Placental epithelial cell (primary cell): Measurements from ENCODE around the gene GTF2H4. TPM values are rescaled to one million over a fixed set of nuclear protein-coding genes. Genes with fewer than 3 reads are reported as not detected.

Source experiments
- small RNA-seq: library from RNA; depleted of rRNA; stranded (forward); fragments of <200 nt; gene quantifications from one replicate; pipeline ENCODE3, GENCODE V24; 2012
- total RNA-seq: library from RNA; depleted of rRNA; stranded (reverse); fragments of >200 nt; gene quantifications from 2 replicates; pipeline ENCODE4 v1.2.3, GENCODE V29; 2012

GTF2H4 gene
- 18.8 and 27.2 TPM in 2 replicates for total RNA-seq

DNA sequence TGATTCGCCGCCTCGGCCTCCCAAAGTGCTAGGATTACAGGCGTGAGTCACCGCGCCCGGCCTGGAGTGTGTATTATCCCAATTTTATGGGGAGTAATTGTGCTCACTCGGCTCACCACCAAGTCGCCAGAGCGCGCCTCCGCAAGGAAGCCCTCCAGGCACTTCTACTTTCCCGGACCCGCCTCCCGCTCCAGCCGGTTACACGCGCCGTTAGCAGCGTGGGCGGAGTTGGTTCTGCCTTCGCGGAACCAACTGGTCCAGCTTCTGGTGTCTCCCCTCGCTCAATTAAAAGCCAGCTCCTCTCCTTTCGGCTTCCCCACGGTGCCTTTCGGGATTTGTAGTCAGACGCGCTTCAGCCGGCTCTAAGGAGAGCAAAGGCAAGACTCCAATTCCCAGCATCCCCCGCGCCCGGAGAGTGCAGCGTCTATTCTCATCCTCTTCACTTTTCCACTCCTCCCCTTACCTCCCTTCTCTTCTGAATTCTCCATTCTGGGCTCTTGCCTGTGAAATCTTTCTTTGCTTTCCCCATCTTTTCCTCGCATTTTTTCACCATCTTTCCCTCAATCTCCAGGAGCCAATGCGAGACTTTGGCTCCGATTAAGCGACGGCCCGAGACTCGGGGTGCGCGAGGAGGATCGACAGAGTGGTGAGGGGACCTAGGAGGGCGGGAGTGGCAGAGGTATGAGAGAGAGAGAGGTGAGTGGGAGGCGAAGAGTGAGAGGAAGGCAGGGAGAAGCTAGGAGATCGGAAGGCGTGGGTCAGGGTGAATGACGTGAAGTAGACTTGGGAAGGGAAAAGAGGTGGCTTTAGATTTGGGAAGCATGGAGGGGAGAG is at the start of gene GTF2H4:
Gene GTF2H4 (plus strand): TSS at position 450 of the 834 bp plus-strand sequence.

GRCh38 chr6:30883685-30884520 is 24.1 kb upstream of the GTF2H4 start, which contains the start of gene DDR1:
Gene DDR1, plus strand, starts transcription at chr6:30884519. Its CDS starts 4,211 bp downstream, at chr6:30888730.

GRCh38 chr6:30914076-30914853 is 6.3 kb downstream of the GTF2H4 start, which contains the start of gene VARS2:
Gene VARS2, plus strand, starts transcription at chr6:30914238. Its CDS starts 599 bp downstream, at chr6:30914837.

GRCh38 chr6:30931969-30932645 is 24.1 kb downstream of the GTF2H4 start, which contains the start of gene SFTA2:
Gene SFTA2, minus strand, starts transcription at chr6:30932170. Its CDS starts 74 bp downstream, at chr6:30932096.

DNA sequence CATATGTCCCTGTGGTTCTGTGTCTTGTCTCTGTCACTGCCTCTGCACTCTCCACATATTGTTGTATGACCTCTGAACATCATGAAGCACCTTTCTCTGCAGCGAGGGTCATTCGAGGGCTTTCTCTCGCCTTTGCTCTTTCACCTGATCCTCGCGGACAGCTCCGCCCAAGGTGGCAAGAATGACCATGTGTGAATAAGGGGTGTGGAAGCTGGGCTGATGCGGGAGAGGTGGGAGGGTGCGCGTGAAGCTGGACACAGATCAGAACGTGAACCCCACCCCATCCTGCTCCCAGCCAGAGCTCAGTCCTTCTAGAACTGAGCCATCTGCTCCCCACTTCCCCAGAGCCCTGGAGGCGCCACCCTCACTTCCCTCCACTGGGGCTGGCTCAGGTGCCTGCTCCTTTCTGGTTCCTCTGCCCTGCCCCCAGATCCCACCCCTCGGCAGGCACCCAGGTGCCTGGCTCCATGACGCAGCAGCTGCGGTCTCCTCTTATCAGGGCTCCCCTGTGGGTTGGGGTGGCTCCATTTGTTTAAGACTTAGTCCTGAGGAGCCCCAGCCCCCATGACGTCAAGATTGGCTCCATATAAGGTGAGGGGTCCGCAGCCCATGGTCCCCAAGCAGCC is 32.5 kb downstream of the GTF2H4 start, which contains the start of gene MUCL3:
Gene MUCL3 (plus strand): TSS at position 613 of the 626 bp plus-strand sequence. CDS start 27 bp downstream, outside the sequence.

Small RNAs within 50 kb of the gene (small RNA-seq; reads per million reads assigned to genes)
- not detected for gene RF00019

Other genes starting within 250 kb of the GTF2H4 start
- gene DHX16, start 235.2 kb upstream of the GTF2H4 start, total RNA-seq = 28.3 and 30.8 TPM in 2 replicates
- 31.4 and 43.8 TPM in 2 replicates for gene PPP1R18, start 221.6 kb upstream of the GTF2H4 start, total RNA-seq
- 9.0 and 9.2 TPM in 2 replicates for gene NRM, start 217.2 kb upstream of the GTF2H4 start, total RNA-seq
- gene MDC1, start 190.9 kb upstream of the GTF2H4 start, total RNA-seq = 6.7 and 7.9 TPM in 2 replicates
- gene TUBB, start 187.9 kb upstream of the GTF2H4 start, total RNA-seq = 423 and 1,233 TPM in 2 replicates
- 56.4 and 87.2 TPM in 2 replicates for gene FLOT1, start 165.5 kb upstream of the GTF2H4 start, total RNA-seq
- 46.3 and 236 TPM in 2 replicates for gene IER3, start 163.7 kb upstream of the GTF2H4 start, total RNA-seq
- gene DDR1, start 23.7 kb upstream of the GTF2H4 start, total RNA-seq = 74.2 and 95.0 TPM in 2 replicates
- 18.8 and 22.1 TPM in 2 replicates for gene VARS2, start 6.0 kb downstream of the GTF2H4 start, total RNA-seq
- gene SFTA2, start 24.0 kb downstream of the GTF2H4 start, total RNA-seq = 0.39 and 0.87 TPM in 2 replicates
- gene MUCL3, start 32.8 kb downstream of the GTF2H4 start, total RNA-seq = not detected in 2 replicates
- gene MUC21, start 75.5 kb downstream of the GTF2H4 start, total RNA-seq = not detected in 2 replicates
- 0.11 TPM in 1 of 2 replicates, not detected in the other for gene MUC22, start 102.3 kb downstream of the GTF2H4 start, total RNA-seq
- 1.2 and 1.3 TPM in 2 replicates for gene C6orf15, start 204.4 kb downstream of the GTF2H4 start, total RNA-seq
- 4.6 and 41.2 TPM in 2 replicates for gene PSORS1C1, start 206.6 kb downstream of the GTF2H4 start, total RNA-seq
- gene CDSN, start 212.2 kb downstream of the GTF2H4 start, total RNA-seq = 54.4 and 69.1 TPM in 2 replicates
- gene PSORS1C2, start 230.9 kb downstream of the GTF2H4 start, total RNA-seq = not detected in 2 replicates
- 14.4 and 21.2 TPM in 2 replicates for gene CCHCR1, start 249.6 kb downstream of the GTF2H4 start, total RNA-seq